Measurements from ENCODE around the gene CCDC91.

The CCDC91 gene

GRCh38 chr12:28552251-28552970 is 362.2 kb downstream of the CCDC91 start:
- Histone ChIP-seq H4K20me1 (no peaks in the 10 kb centered on the region), H3K4me1 (no peaks in the 10 kb centered on the region), H3K4me3 (no peak overlapping the region), H3K9me3 (no peaks in the 10 kb centered on the region), H3K27me3 (no peaks in the 10 kb centered on the region), H3K9ac (no peak overlapping the region), H3K36me3 (no peaks in the 10 kb centered on the region), H3K27ac (no peak overlapping the region), H3K4me2 (no peak overlapping the region)
- TF ChIP-seq Cebpa-rat (IDR thresholded peaks at IDR 0.05), result no peak

- Histone ChIP-seq H3K4me3 (no peak overlapping the region), H4K20me1 (no peaks in the 10 kb centered on the region), H3K9me3 (no peaks in the 10 kb centered on the region), H3K36me3 (no peaks in the 10 kb centered on the region), H3K4me2 (no peak overlapping the region), H3K4me1 (no peaks in the 10 kb centered on the region), H3K27me3 (no peaks in the 10 kb centered on the region), H3K27ac (no peak overlapping the region), H3K9ac (no peak overlapping the region)
- no peak for TF ChIP-seq Cebpa-rat (IDR thresholded peaks at IDR 0.05)
These were observed 365.5 kb downstream of the CCDC91 start for GRCh38 chr12:28555748-28556147.

- TF ChIP-seq Cebpa-rat (IDR thresholded peaks at IDR 0.05), result no peak
- H3K9ac ChIP-seq, result no peak overlapping the region
- H3K27me3 ChIP-seq, result no peaks in the 10 kb centered on the region
- no peaks in the 10 kb centered on the region for H3K4me1 ChIP-seq
- no peaks in the 10 kb centered on the region for H3K36me3 ChIP-seq
- H3K9me3 ChIP-seq, result no peaks in the 10 kb centered on the region
- H4K20me1 ChIP-seq, result no peaks in the 10 kb centered on the region
- H3K4me3 ChIP-seq, result no peak overlapping the region
- no peak overlapping the region for H3K4me2 ChIP-seq
- H3K27ac ChIP-seq, result no peak overlapping the region
These were observed 368.0 kb downstream of the CCDC91 start for GRCh38 chr12:28558250-28558649.

GRCh38 chr12:28563286-28563685 is 373.0 kb downstream of the CCDC91 start:
- Histone ChIP-seq H3K9me3 (no peaks in the 10 kb centered on the region), H3K36me3 (no peaks in the 10 kb centered on the region), H3K9ac (no peak overlapping the region), H3K4me3 (no peak overlapping the region), H3K4me2 (no peak overlapping the region), H3K4me1 (no peaks in the 10 kb centered on the region), H3K27ac (no peak overlapping the region), H3K27me3 (no peaks in the 10 kb centered on the region), H4K20me1 (no peaks in the 10 kb centered on the region)
- TF ChIP-seq Cebpa-rat (IDR thresholded peaks at IDR 0.05), result no peak

- Histone ChIP-seq H3K9me3 (no peaks in the 10 kb centered on the region), H3K4me2 (no peak overlapping the region), H4K20me1 (no peaks in the 10 kb centered on the region), H3K9ac (no peak overlapping the region), H3K27ac (no peak overlapping the region), H3K27me3 (no peaks in the 10 kb centered on the region), H3K4me1 (no peaks in the 10 kb centered on the region), H3K36me3 (no peaks in the 10 kb centered on the region), H3K4me3 (no peak overlapping the region)
- TF ChIP-seq Cebpa-rat (IDR thresholded peaks at IDR 0.05), result no peak
These were observed 373.7 kb downstream of the CCDC91 start for GRCh38 chr12:28563936-28564335.

GRCh38 chr12:28568118-28568517 is 377.9 kb downstream of the CCDC91 start:
- TF ChIP-seq Cebpa-rat (IDR thresholded peaks at IDR 0.05), result no peak
- no peak overlapping the region for H3K27ac ChIP-seq
- H3K4me3 ChIP-seq, result no peak overlapping the region
- H3K4me1 ChIP-seq, result no peaks in the 10 kb centered on the region
- H3K27me3 ChIP-seq, result no peaks in the 10 kb centered on the region
- H3K9ac ChIP-seq, result no peak overlapping the region
- no peaks in the 10 kb centered on the region for H3K36me3 ChIP-seq
- no peak overlapping the region for H3K4me2 ChIP-seq
- H4K20me1 ChIP-seq, result no peaks in the 10 kb centered on the region
- H3K9me3 ChIP-seq, result no peaks in the 10 kb centered on the region

- no peak overlapping the region for H3K9ac ChIP-seq
- TF ChIP-seq Cebpa-rat (IDR thresholded peaks at IDR 0.05), result no peak
- H3K36me3 ChIP-seq, result no peaks in the 10 kb centered on the region
- H3K27me3 ChIP-seq, result no peaks in the 10 kb centered on the region
- no peaks in the 10 kb centered on the region for H4K20me1 ChIP-seq
- no peaks in the 10 kb centered on the region for H3K9me3 ChIP-seq
- H3K4me3 ChIP-seq, result no peak overlapping the region
- no peak overlapping the region for H3K27ac ChIP-seq
- no peak overlapping the region for H3K4me2 ChIP-seq
- no peaks in the 10 kb centered on the region for H3K4me1 ChIP-seq
These were observed 378.4 kb downstream of the CCDC91 start for GRCh38 chr12:28568704-28569103.

GRCh38 chr12:28569698-28570411 is 379.6 kb downstream of the CCDC91 start:
- Histone ChIP-seq H3K27me3 (no peaks in the 10 kb centered on the region), H3K4me1 (no peaks in the 10 kb centered on the region), H3K27ac (no peak overlapping the region), H3K9ac (no peak overlapping the region), H3K4me3 (no peak overlapping the region), H3K9me3 (no peaks in the 10 kb centered on the region), H3K36me3 (no peaks in the 10 kb centered on the region), H3K4me2 (no peak overlapping the region), H4K20me1 (no peaks in the 10 kb centered on the region)
- no peak for TF ChIP-seq Cebpa-rat (IDR thresholded peaks at IDR 0.05)

- H3K9me3 ChIP-seq, result no peaks in the 10 kb centered on the region
- H3K27me3 ChIP-seq, result no peaks in the 10 kb centered on the region
- TF ChIP-seq Cebpa-rat (IDR thresholded peaks at IDR 0.05), result no peak
- no peaks in the 10 kb centered on the region for H3K36me3 ChIP-seq
- H3K9ac ChIP-seq, result no peak overlapping the region
- no peaks in the 10 kb centered on the region for H3K4me1 ChIP-seq
- H3K27ac ChIP-seq, result no peak overlapping the region
- no peaks in the 10 kb centered on the region for H4K20me1 ChIP-seq
- no peak overlapping the region for H3K4me2 ChIP-seq
- H3K4me3 ChIP-seq, result no peak overlapping the region
These were observed 380.6 kb downstream of the CCDC91 start for GRCh38 chr12:28570811-28571210.

GRCh38 chr12:28574746-28575592 is 384.7 kb downstream of the CCDC91 start:
- H3K4me3 ChIP-seq, result no peak overlapping the region
- no peaks in the 10 kb centered on the region for H3K27me3 ChIP-seq
- no peak overlapping the region for H3K27ac ChIP-seq
- H4K20me1 ChIP-seq, result no peaks in the 10 kb centered on the region
- no peak for TF ChIP-seq Cebpa-rat (IDR thresholded peaks at IDR 0.05)
- no peaks in the 10 kb centered on the region for H3K36me3 ChIP-seq
- no peaks in the 10 kb centered on the region for H3K9me3 ChIP-seq
- H3K4me1 ChIP-seq, result no peaks in the 10 kb centered on the region
- H3K4me2 ChIP-seq, result no peak overlapping the region
- H3K9ac ChIP-seq, result no peak overlapping the region
